Liver (tissue), 3 donors: ENCODE data around the gene BEGAIN.

Experiments used
- RAD21 ChIP-seq, 2 donors: IDR thresholded peaks; 2 replicates each; pipeline ENCODE4 v1.6.1; 2016; ENCODE audit warnings: antibody characterized with exemption in 2 of 2, mild to moderate bottlenecking in 2 of 2
- SP1 ChIP-seq: IDR thresholded peaks from 2 replicates; pipeline ENCODE4 v1.6.1; 2018; ENCODE audit warnings: antibody characterized with exemption, mild to moderate bottlenecking
- YY1 ChIP-seq: IDR thresholded peaks from 2 replicates; pipeline ENCODE4 v1.6.1; 2016; ENCODE audit warnings: antibody characterized with exemption, mild to moderate bottlenecking
- TF ChIP-seq, protein P1 (sequence below): fragments of 150-350 bp; IDR thresholded peaks from 2 replicates; pipeline ENCODE4 v1.5.1; 2017; ENCODE audit warnings: improper control_type of control experiment, low read depth, low read length; ENCODE audit not compliant: missing input control
- TF ChIP-seq, protein P2 (sequence below): IDR thresholded peaks from 2 replicates; pipeline ENCODE4 v1.6.1; 2016; ENCODE audit warnings: antibody characterized with exemption
- TF ChIP-seq, protein P3 (sequence below): IDR thresholded peaks from 2 replicates; pipeline ENCODE4 v1.6.1; 2016; ENCODE audit warnings: antibody characterized with exemption
- donor health status: healthy.
- donor health status: healthy.

DNA sequence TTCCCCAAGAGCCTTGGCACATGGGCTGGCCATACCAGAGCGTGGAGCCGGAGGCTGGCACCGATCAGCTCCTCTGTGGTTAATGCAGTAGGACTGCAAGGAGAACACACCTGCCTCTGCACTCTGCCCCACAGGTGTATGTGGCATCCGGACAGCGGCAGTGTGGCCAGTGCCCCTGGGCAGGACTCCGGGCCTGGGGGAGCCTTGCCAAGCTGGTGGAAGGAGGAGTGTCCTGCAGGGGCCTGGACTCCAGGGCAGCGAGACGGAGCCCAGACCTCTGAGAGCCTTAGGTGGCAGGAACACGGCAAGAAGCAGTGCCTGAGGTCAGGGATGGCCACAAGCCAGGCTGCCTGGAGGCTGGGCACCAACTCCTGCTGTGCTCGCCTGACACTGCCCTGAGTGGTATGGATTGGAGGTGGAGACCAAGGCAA, 5.3 kb upstream of the BEGAIN start:
- TF ChIP-seq, protein P1, sequence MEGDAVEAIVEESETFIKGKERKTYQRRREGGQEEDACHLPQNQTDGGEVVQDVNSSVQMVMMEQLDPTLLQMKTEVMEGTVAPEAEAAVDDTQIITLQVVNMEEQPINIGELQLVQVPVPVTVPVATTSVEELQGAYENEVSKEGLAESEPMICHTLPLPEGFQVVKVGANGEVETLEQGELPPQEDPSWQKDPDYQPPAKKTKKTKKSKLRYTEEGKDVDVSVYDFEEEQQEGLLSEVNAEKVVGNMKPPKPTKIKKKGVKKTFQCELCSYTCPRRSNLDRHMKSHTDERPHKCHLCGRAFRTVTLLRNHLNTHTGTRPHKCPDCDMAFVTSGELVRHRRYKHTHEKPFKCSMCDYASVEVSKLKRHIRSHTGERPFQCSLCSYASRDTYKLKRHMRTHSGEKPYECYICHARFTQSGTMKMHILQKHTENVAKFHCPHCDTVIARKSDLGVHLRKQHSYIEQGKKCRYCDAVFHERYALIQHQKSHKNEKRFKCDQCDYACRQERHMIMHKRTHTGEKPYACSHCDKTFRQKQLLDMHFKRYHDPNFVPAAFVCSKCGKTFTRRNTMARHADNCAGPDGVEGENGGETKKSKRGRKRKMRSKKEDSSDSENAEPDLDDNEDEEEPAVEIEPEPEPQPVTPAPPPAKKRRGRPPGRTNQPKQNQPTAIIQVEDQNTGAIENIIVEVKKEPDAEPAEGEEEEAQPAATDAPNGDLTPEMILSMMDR, result no peak
- TF ChIP-seq, protein P2, sequence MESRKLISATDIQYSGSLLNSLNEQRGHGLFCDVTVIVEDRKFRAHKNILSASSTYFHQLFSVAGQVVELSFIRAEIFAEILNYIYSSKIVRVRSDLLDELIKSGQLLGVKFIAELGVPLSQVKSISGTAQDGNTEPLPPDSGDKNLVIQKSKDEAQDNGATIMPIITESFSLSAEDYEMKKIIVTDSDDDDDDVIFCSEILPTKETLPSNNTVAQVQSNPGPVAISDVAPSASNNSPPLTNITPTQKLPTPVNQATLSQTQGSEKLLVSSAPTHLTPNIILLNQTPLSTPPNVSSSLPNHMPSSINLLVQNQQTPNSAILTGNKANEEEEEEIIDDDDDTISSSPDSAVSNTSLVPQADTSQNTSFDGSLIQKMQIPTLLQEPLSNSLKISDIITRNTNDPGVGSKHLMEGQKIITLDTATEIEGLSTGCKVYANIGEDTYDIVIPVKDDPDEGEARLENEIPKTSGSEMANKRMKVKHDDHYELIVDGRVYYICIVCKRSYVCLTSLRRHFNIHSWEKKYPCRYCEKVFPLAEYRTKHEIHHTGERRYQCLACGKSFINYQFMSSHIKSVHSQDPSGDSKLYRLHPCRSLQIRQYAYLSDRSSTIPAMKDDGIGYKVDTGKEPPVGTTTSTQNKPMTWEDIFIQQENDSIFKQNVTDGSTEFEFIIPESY, result no peak
- TF ChIP-seq YY1 (no peak), SP1 (no peak), RAD21 (IDR thresholded peaks at IDR 0.05) (no peak)
- TF ChIP-seq, protein P3, sequence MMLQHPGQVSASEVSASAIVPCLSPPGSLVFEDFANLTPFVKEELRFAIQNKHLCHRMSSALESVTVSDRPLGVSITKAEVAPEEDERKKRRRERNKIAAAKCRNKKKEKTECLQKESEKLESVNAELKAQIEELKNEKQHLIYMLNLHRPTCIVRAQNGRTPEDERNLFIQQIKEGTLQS, result no peak
